ENCODE measurements around the gene DCUN1D3.

Gene DCUN1D3

GRCh38 chr16:20875355-20875650, 24.9 kb downstream of the DCUN1D3 start:
- no peak for TF ChIP-seq CTCF (IDR thresholded peaks at IDR 0.05; ENCODE audit: insufficient read depth, low read length, poor library complexity, severe bottlenecking)
- no peak overlapping the region for H3K4me3 ChIP-seq (ENCODE audit: insufficient read depth, low read length, poor library complexity, severe bottlenecking)
- no peak overlapping the region for H3K27ac ChIP-seq (ENCODE audit: low read depth, low read length)
- no peak overlapping the region for H3K9ac ChIP-seq (ENCODE audit: low read length)
- no peaks in the 10 kb centered on the region for H3K27me3 ChIP-seq (ENCODE audit: low read length)
- no peak overlapping the region for H2AFZ ChIP-seq (ENCODE audit: low read depth, low read length, severe bottlenecking)
- H3K4me2 ChIP-seq (ENCODE audit: low read depth, low read length, poor library complexity, severe bottlenecking) = no peak overlapping the region
- no peaks in the 10 kb centered on the region for H4K20me1 ChIP-seq (ENCODE audit: low read depth, low read length)
- H3K9me2 ChIP-seq (replicated peaks; ENCODE audit: insufficient read depth, low read length) = no peaks in the 10 kb centered on the region
- H3K36me3 ChIP-seq (ENCODE audit: low read length) = no peaks in the 10 kb centered on the region
- no peaks in the 10 kb centered on the region for H3K9me3 ChIP-seq (ENCODE audit: insufficient read depth, low read length)
- no peaks in the 10 kb centered on the region for H3F3A ChIP-seq (ENCODE audit: insufficient read depth)
- peaks cover 5% of the 10 kb centered on the region for H3K79me2 ChIP-seq (ENCODE audit: insufficient read depth, low read length)

- Histone ChIP-seq H3K9me2 (replicated peaks; ENCODE audit: insufficient read depth, low read length) (no peaks in the 10 kb centered on the region), H3K79me2 (ENCODE audit: insufficient read depth, low read length) (peaks cover 5% of the 10 kb centered on the region), H3K27me3 (ENCODE audit: low read length) (no peaks in the 10 kb centered on the region), H4K20me1 (ENCODE audit: low read depth, low read length) (no peaks in the 10 kb centered on the region), H3K4me2 (ENCODE audit: low read depth, low read length, poor library complexity, severe bottlenecking) (no peak overlapping the region), H3K4me3 (ENCODE audit: insufficient read depth, low read length, poor library complexity, severe bottlenecking) (no peak overlapping the region), H3K9me3 (ENCODE audit: insufficient read depth, low read length) (no peaks in the 10 kb centered on the region), H3F3A (ENCODE audit: insufficient read depth) (no peaks in the 10 kb centered on the region), H2AFZ (ENCODE audit: low read depth, low read length, severe bottlenecking) (no peak overlapping the region), H3K36me3 (ENCODE audit: low read length) (no peaks in the 10 kb centered on the region), H3K9ac (ENCODE audit: low read length) (no peak overlapping the region), H3K27ac (ENCODE audit: low read depth, low read length) (no peak overlapping the region)
- TF ChIP-seq CTCF (IDR thresholded peaks at IDR 0.05; ENCODE audit: insufficient read depth, low read length, poor library complexity, severe bottlenecking) = no peak
- no peak for TF ChIP-seq EZH2phosphoT487 (conservative IDR thresholded peaks at IDR 0.05; ENCODE audit: low read length)
These were observed 26.0 kb downstream of the DCUN1D3 start for GRCh38 chr16:20874088-20874581.

GRCh38 chr16:20873331-20873730, 26.8 kb downstream of the DCUN1D3 start:
- no peak for TF ChIP-seq EZH2phosphoT487 (conservative IDR thresholded peaks at IDR 0.05; ENCODE audit: low read length)
- TF ChIP-seq CTCF (IDR thresholded peaks at IDR 0.05; ENCODE audit: insufficient read depth, low read length, poor library complexity, severe bottlenecking) = no peak
- Histone ChIP-seq H3K36me3 (ENCODE audit: low read length) (no peaks in the 10 kb centered on the region), H3K27me3 (ENCODE audit: low read length) (no peaks in the 10 kb centered on the region), H3K9me3 (ENCODE audit: insufficient read depth, low read length) (no peaks in the 10 kb centered on the region), H2AFZ (ENCODE audit: low read depth, low read length, severe bottlenecking) (no peak overlapping the region), H3K9me2 (replicated peaks; ENCODE audit: insufficient read depth, low read length) (no peaks in the 10 kb centered on the region), H3F3A (ENCODE audit: insufficient read depth) (no peaks in the 10 kb centered on the region), H3K79me2 (ENCODE audit: insufficient read depth, low read length) (peaks cover 5% of the 10 kb centered on the region), H4K20me1 (ENCODE audit: low read depth, low read length) (no peaks in the 10 kb centered on the region), H3K9ac (ENCODE audit: low read length) (no peak overlapping the region), H3K4me3 (ENCODE audit: insufficient read depth, low read length, poor library complexity, severe bottlenecking) (no peak overlapping the region), H3K27ac (ENCODE audit: low read depth, low read length) (no peak overlapping the region), H3K4me2 (ENCODE audit: low read depth, low read length, poor library complexity, severe bottlenecking) (no peak overlapping the region)

All from SU-DHL-6 (cell line).